Ectodermal cell (in vitro differentiated cells): ENCODE measurements around the gene CLEC16A.

Experiments
- H3K27ac ChIP-seq: 2 replicates; pipeline ENCODE4 v1.7.0; 2013; ENCODE audit warnings: mild to moderate bottlenecking, low read depth, low read length; ENCODE audit not compliant: insufficient read depth, poor library complexity, severe bottlenecking
- H3K27me3 ChIP-seq: 2 replicates; pipeline ENCODE4 v1.7.0; 2013; ENCODE audit warnings: mild to moderate bottlenecking, low read length; ENCODE audit not compliant: insufficient read depth, control insufficient read depth, poor library complexity, severe bottlenecking
- H3K36me3 ChIP-seq: one replicate; pipeline ENCODE4 v1.7.0; 2013; ENCODE audit warnings: low read length; ENCODE audit not compliant: control insufficient read depth, insufficient read depth
- H3K4me1 ChIP-seq: one replicate; pipeline ENCODE4 v1.7.0; 2013; ENCODE audit warnings: low read length; ENCODE audit not compliant: control insufficient read depth, insufficient read depth
- H3K4me3 ChIP-seq: 2 replicates; pipeline ENCODE4 v1.7.0; 2013; ENCODE audit warnings: low read depth, low read length, control low read depth; ENCODE audit not compliant: insufficient read depth
- H3K9me3 ChIP-seq: 2 replicates; pipeline ENCODE4 v1.7.0; 2013; ENCODE audit warnings: mild to moderate bottlenecking, low read length, moderate library complexity; ENCODE audit not compliant: control insufficient read depth
- WGBS, 2 experiments: methylation state at CpG; one replicate each; pipeline ENCODE4 v1.1.7; 2013; ENCODE audit warnings: missing lambda C conversion rate in 2 of 2; 5-methylcytosine and 5-hydroxymethylcytosine counted together

The CLEC16A gene

DNA sequence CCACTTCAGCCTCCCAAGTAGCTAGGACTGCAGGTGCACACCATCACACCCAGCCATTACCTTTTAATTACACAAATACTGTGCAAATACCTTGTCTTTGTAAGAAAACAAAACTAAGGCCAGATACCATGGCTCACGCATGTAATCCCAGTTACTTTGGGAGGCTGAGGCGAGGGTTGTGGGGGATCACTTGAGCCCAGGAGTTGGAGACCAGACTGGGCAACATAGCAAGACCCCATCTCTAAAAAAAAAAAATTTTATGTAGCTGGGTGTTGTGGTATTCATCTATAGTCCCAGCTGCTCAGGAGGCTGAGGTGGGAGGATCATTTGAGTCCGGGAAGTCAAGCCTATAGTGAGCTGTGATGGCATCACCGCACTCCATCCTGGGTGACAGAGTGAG, 151.6 kb downstream of the CLEC16A start:
- Histone ChIP-seq H3K36me3 (no peaks in the 10 kb centered on the region), H3K9me3 (no peaks in the 10 kb centered on the region), H3K4me1 (peaks cover 8% of the 10 kb centered on the region), H3K27ac (no peak overlapping the region), H3K27me3 (no peaks in the 10 kb centered on the region), H3K4me3 (no peak overlapping the region)
- 94% methylated on average over 3 to 4 of the region's 4 CpGs for WGBS, 2 experiments

- no peak overlapping the region for H3K27ac ChIP-seq
- no peaks in the 10 kb centered on the region for H3K27me3 ChIP-seq
- no peaks in the 10 kb centered on the region for H3K36me3 ChIP-seq
- H3K4me1 ChIP-seq = peaks cover 8% of the 10 kb centered on the region
- H3K4me3 ChIP-seq = no peak overlapping the region
- WGBS, 2 experiments = 76 to 84% methylated on average over 7 to 8 of the region's 8 CpGs
- H3K9me3 ChIP-seq = no peaks in the 10 kb centered on the region
Measured at GRCh38 chr16:11097094-11097786, 152.9 kb downstream of the CLEC16A start.

DNA sequence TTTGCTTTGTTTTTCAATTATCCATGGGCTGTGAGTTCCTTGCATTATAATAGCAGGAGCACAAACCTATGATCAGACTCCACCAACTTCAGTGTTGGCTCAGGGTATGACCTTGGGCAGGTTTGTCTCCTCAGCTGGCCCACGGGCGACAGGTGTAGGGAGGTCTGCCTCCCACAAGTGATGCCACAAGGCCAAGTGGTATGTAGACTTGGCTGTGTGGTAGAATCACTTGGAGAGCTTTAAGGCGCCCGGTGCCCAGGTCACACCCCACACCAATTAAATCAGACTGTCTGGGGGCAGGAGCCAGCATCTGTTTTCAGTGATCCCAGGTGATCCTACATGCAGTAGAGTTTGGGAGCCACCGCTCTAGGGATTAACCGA, 153.4 kb downstream of the CLEC16A start:
- Histone ChIP-seq H3K27ac (no peak overlapping the region), H3K36me3 (no peaks in the 10 kb centered on the region), H3K4me3 (no peak overlapping the region), H3K9me3 (no peaks in the 10 kb centered on the region), H3K4me1 (peaks cover 8% of the 10 kb centered on the region), H3K27me3 (no peaks in the 10 kb centered on the region)
- 94 to 95% methylated on average over 6 of the region's 6 CpGs for WGBS, 2 experiments

- Histone ChIP-seq H3K27me3 (no peaks in the 10 kb centered on the region), H3K36me3 (no peaks in the 10 kb centered on the region), H3K4me1 (peaks cover 8% of the 10 kb centered on the region), H3K9me3 (no peaks in the 10 kb centered on the region), H3K27ac (no peak overlapping the region), H3K4me3 (no peak overlapping the region)
- 94% methylated on average over 15 to 16 of the region's 17 CpGs for WGBS, 2 experiments
Measured at GRCh38 chr16:11098601-11099390, 154.4 kb downstream of the CLEC16A start.

- Histone ChIP-seq H3K27ac (no peak overlapping the region), H3K4me1 (peaks cover 2% of the 10 kb centered on the region), H3K36me3 (no peaks in the 10 kb centered on the region), H3K27me3 (no peaks in the 10 kb centered on the region), H3K4me3 (no peak overlapping the region), H3K9me3 (no peaks in the 10 kb centered on the region)
- 94 to 95% methylated on average over 7 of the region's 7 CpGs for WGBS, 2 experiments
Measured at GRCh38 chr16:11099672-11100205, 155.4 kb downstream of the CLEC16A start.

DNA sequence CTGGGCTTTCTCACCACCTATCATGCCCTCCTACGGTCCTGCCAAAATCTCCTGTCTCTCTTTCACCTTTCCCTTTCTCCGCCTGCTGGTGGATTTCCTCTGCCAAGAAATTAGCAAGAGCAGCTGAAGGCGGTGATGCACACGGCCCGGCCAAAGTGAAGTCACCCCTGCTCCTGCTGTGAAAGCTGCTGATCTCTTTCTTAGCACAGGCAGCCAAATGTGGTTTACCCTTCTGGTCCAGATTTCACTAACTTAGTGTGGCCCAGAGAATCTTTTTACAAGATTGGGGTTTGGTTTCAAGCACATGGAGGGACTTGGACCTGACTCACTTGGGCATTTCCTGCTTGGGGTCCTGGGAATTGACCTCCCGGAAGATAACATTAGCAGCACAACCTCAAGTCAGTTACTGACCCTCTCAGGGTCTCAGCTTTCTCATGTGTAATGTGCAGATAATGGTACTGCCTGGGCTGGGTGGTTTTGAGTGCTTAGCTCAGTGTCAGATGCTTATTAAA, 155.9 kb downstream of the CLEC16A start:
- WGBS, 2 experiments = 44 to 47% methylated on average over 6 of the region's 6 CpGs

GRCh38 chr16:11101283-11101682, 156.9 kb downstream of the CLEC16A start:
- WGBS, 2 experiments = 90 to 96% methylated on average over 6 of the region's 6 CpGs
- Histone ChIP-seq H3K4me3 (no peak overlapping the region), H3K36me3 (no peaks in the 10 kb centered on the region), H3K4me1 (no peaks in the 10 kb centered on the region), H3K27ac (no peak overlapping the region), H3K9me3 (no peaks in the 10 kb centered on the region), H3K27me3 (no peaks in the 10 kb centered on the region)

More for the DNA sequence above, 155.9 kb downstream of the CLEC16A start:
- Histone ChIP-seq H3K27ac (no peak overlapping the region), H3K27me3 (no peaks in the 10 kb centered on the region), H3K9me3 (no peaks in the 10 kb centered on the region), H3K4me1 (no peaks in the 10 kb centered on the region), H3K4me3 (no peak overlapping the region), H3K36me3 (no peaks in the 10 kb centered on the region)

- Histone ChIP-seq H3K27ac (no peak overlapping the region), H3K4me1 (no peaks in the 10 kb centered on the region), H3K27me3 (no peaks in the 10 kb centered on the region), H3K4me3 (no peak overlapping the region), H3K9me3 (no peaks in the 10 kb centered on the region), H3K36me3 (no peaks in the 10 kb centered on the region)
- WGBS, 2 experiments = 78 to 80% methylated on average over 8 to 9 of the region's 9 CpGs
Measured at GRCh38 chr16:11101695-11102522, 157.5 kb downstream of the CLEC16A start.

DNA sequence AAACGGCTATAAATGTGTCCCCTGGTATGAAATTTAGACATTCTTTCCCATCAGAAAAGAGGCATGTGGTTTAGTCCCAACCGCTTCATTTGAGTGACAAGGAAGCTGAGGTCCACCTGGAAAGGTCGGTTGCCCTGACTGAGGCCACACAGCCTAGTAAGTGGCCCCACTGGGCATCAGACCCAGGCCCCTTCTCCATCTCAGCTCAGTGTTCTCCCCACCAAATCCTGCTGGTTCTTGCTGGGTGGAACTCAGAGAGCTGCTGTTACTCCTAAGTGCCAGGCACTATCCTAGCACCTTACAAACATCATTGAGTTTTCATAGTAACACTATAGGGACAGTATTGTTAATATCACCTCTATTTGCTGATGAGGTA, 158.1 kb downstream of the CLEC16A start:
- Histone ChIP-seq H3K4me1 (no peaks in the 10 kb centered on the region), H3K27ac (no peak overlapping the region), H3K4me3 (no peak overlapping the region), H3K9me3 (no peaks in the 10 kb centered on the region), H3K36me3 (no peaks in the 10 kb centered on the region), H3K27me3 (no peaks in the 10 kb centered on the region)
- WGBS, 2 experiments = 92 to 94% methylated on average over 3 of the region's 3 CpGs
